ENCODE measurements around the gene PAWR. TPM values are rescaled to one million over a fixed set of nuclear protein-coding genes. Genes with fewer than 3 reads are reported as not detected.

The PAWR gene
- total and polyA plus RNA-seq, 2 donors (not counting 1 experiment from before 2014, with no cell fraction given): 6.5 to 16.0 TPM

DNA sequence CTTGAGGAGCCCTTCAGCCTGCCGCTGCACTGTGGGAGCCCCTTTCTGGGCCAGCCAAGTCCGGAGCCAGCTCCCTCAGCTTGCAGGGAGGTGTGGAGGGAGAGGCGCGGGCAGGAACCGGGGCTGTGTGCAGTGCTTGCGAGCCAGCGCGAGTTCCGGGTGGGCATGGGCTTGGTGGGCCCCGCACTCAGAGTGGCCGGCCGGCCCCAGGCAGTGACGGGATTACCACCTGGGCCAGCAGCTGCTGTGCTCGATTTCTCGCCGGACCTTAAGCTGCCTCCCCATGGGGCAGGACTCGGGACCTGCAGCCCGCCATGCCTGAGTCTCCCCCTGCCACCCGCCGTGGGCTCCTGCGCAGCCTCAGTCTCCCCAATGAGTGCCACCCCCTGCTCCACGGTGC lies 116.9 kb downstream of the PAWR start:
- no peaks in the 10 kb centered on the region for H3K9me3 ChIP-seq (ENCODE audit: control insufficient read depth, insufficient read depth, low read depth, low read length)
- H3K9ac ChIP-seq (ENCODE audit: insufficient read depth, low read length): no peak overlapping the region
- H4K20me1 ChIP-seq (ENCODE audit: control insufficient read depth, extremely low read depth, insufficient read depth, low read length): no peaks in the 10 kb centered on the region
- no peaks in the 10 kb centered on the region for H3K36me3 ChIP-seq (ENCODE audit: control insufficient read depth, insufficient read depth, low read length)
- H3K4me2 ChIP-seq (ENCODE audit: extremely low read depth, insufficient read depth, low read length): no peak overlapping the region
- no peaks in the 10 kb centered on the region for H3K79me2 ChIP-seq (ENCODE audit: control insufficient read depth, insufficient read depth, low read length)
- no peaks in the 10 kb centered on the region for H3K4me1 ChIP-seq (ENCODE audit: control insufficient read depth, extremely low read depth, insufficient read depth, low read length)
- no peak for DNase-seq (ENCODE audit: low read depth in 2 of 2)
- no peaks in the 10 kb centered on the region for H3K27me3 ChIP-seq (ENCODE audit: control insufficient read depth, insufficient read depth, low read length)
- H2AFZ ChIP-seq (ENCODE audit: low read length): no peak overlapping the region
- H3K4me3 ChIP-seq (replicated peaks in 1 of 4; ENCODE audit: control extremely low read depth in 1 of 4, insufficient read depth in 1 of 4, low read depth in 3 of 4, low read length in 4 of 4): no peak overlapping the region
- no peak for TF ChIP-seq EZH2 (IDR thresholded peaks at IDR 0.05; ENCODE audit: low read length, missing control alignments)
- TF ChIP-seq, protein P1, sequence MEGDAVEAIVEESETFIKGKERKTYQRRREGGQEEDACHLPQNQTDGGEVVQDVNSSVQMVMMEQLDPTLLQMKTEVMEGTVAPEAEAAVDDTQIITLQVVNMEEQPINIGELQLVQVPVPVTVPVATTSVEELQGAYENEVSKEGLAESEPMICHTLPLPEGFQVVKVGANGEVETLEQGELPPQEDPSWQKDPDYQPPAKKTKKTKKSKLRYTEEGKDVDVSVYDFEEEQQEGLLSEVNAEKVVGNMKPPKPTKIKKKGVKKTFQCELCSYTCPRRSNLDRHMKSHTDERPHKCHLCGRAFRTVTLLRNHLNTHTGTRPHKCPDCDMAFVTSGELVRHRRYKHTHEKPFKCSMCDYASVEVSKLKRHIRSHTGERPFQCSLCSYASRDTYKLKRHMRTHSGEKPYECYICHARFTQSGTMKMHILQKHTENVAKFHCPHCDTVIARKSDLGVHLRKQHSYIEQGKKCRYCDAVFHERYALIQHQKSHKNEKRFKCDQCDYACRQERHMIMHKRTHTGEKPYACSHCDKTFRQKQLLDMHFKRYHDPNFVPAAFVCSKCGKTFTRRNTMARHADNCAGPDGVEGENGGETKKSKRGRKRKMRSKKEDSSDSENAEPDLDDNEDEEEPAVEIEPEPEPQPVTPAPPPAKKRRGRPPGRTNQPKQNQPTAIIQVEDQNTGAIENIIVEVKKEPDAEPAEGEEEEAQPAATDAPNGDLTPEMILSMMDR (conservative IDR thresholded peaks at IDR 0.05 in 1 of 2, IDR thresholded peaks at IDR 0.05 in 1 of 2; ENCODE audit: low read depth in 1 of 2, low read length in 2 of 2): no peak
- H3K27ac ChIP-seq (ENCODE audit: insufficient read depth, low read length): no peak overlapping the region

DNA sequence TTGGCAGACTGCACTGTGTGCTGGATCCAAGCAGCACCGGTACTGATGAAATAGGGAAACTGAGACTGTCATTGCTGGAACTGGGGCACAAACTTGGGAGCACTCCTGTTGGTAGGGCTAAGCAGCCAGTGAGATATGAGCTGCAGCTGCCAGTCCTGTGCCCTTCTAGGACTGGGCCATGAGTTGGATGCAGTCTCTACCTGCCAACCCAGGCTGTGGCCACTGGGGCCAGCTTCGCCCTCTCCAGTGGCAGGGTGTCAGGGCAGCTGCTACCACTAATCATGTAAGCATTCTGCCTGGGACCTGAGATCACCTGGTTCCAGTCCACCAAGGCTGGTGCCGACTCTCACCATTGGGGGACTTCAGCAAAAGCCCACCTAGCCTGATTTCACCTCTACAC lies 121.1 kb downstream of the PAWR start:
- Histone ChIP-seq H3K79me2 (ENCODE audit: control insufficient read depth, insufficient read depth, low read length) (no peaks in the 10 kb centered on the region), H3K36me3 (ENCODE audit: control insufficient read depth, insufficient read depth, low read length) (no peaks in the 10 kb centered on the region), H2AFZ (ENCODE audit: low read length) (no peak overlapping the region), H3K9ac (ENCODE audit: insufficient read depth, low read length) (no peak overlapping the region), H3K4me1 (ENCODE audit: control insufficient read depth, extremely low read depth, insufficient read depth, low read length) (no peaks in the 10 kb centered on the region), H3K4me3 (replicated peaks in 1 of 4; ENCODE audit: control extremely low read depth in 1 of 4, insufficient read depth in 1 of 4, low read depth in 3 of 4, low read length in 4 of 4) (no peak overlapping the region), H3K27me3 (ENCODE audit: control insufficient read depth, insufficient read depth, low read length) (no peaks in the 10 kb centered on the region), H3K9me3 (ENCODE audit: control insufficient read depth, insufficient read depth, low read depth, low read length) (no peaks in the 10 kb centered on the region), H4K20me1 (ENCODE audit: control insufficient read depth, extremely low read depth, insufficient read depth, low read length) (no peaks in the 10 kb centered on the region), H3K4me2 (ENCODE audit: extremely low read depth, insufficient read depth, low read length) (no peak overlapping the region), H3K27ac (ENCODE audit: insufficient read depth, low read length) (no peak overlapping the region)
- no peak for DNase-seq (ENCODE audit: low read depth in 2 of 2)
- TF ChIP-seq, protein P1 (conservative IDR thresholded peaks at IDR 0.05 in 1 of 2, IDR thresholded peaks at IDR 0.05 in 1 of 2; ENCODE audit: low read depth in 1 of 2, low read length in 2 of 2): no peak
- no peak for TF ChIP-seq EZH2 (IDR thresholded peaks at IDR 0.05; ENCODE audit: low read length, missing control alignments)

DNA sequence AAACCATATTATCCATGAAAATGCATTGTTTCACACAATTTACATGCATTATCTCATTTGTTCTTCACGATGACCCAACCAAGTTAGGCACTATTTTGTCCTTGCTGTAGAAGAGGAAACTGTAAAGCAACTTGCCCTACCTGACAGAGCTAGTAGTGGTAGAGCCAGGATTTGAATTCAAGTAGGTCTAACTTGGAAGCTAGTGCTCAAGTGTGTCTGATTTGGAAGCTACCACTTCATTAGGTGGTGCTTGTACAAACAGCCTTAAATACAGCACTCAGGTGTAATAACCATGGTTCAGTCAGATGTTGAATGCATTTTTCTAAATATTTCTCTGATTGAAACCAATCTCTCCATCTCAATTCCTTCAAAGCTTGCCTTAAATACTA lies 123.6 kb downstream of the PAWR start:
- Histone ChIP-seq H3K9ac (ENCODE audit: insufficient read depth, low read length) (no peak overlapping the region), H3K4me1 (ENCODE audit: control insufficient read depth, extremely low read depth, insufficient read depth, low read length) (no peaks in the 10 kb centered on the region), H3K27ac (ENCODE audit: insufficient read depth, low read length) (no peak overlapping the region), H3K4me2 (ENCODE audit: extremely low read depth, insufficient read depth, low read length) (no peak overlapping the region), H3K4me3 (replicated peaks in 1 of 4; ENCODE audit: control extremely low read depth in 1 of 4, insufficient read depth in 1 of 4, low read depth in 3 of 4, low read length in 4 of 4) (no peak overlapping the region), H3K79me2 (ENCODE audit: control insufficient read depth, insufficient read depth, low read length) (no peaks in the 10 kb centered on the region), H3K27me3 (ENCODE audit: control insufficient read depth, insufficient read depth, low read length) (no peaks in the 10 kb centered on the region), H2AFZ (ENCODE audit: low read length) (no peak overlapping the region), H3K9me3 (ENCODE audit: control insufficient read depth, insufficient read depth, low read depth, low read length) (no peaks in the 10 kb centered on the region), H4K20me1 (ENCODE audit: control insufficient read depth, extremely low read depth, insufficient read depth, low read length) (no peaks in the 10 kb centered on the region), H3K36me3 (ENCODE audit: control insufficient read depth, insufficient read depth, low read length) (no peaks in the 10 kb centered on the region)
- no peak for DNase-seq (ENCODE audit: low read depth in 2 of 2)
- no peak for TF ChIP-seq EZH2 (IDR thresholded peaks at IDR 0.05; ENCODE audit: low read length, missing control alignments)
- TF ChIP-seq, protein P1 (conservative IDR thresholded peaks at IDR 0.05 in 1 of 2, IDR thresholded peaks at IDR 0.05 in 1 of 2; ENCODE audit: low read depth in 1 of 2, low read length in 2 of 2): no peak

Measured in fibroblast of lung (primary cell).